Glutamatergic neuron (in vitro differentiated cells): ENCODE results near the gene MYO6. TPM values are rescaled to one million over a fixed set of nuclear protein-coding genes. Genes with fewer than 3 reads are reported as not detected.

Experiments used
- DNase-seq: peaks from one replicate; pipeline ENCODE4 v3.0.0; 2022
- H3K27ac Mint-ChIP-seq: one replicate; pipeline ENCODE4 v1.8.0; 2020; ENCODE audit warnings: mild to moderate bottlenecking, mixed read lengths, inconsistent platforms; ENCODE audit not compliant: unreplicated experiment
- H3K27me3 Mint-ChIP-seq: one replicate; pipeline ENCODE4 v1.8.0; 2020; ENCODE audit warnings: mild to moderate bottlenecking, moderate library complexity, mixed read lengths, inconsistent platforms; ENCODE audit not compliant: unreplicated experiment
- H3K36me3 Mint-ChIP-seq: one replicate; pipeline ENCODE4 v1.8.0; 2020; ENCODE audit warnings: mild to moderate bottlenecking, mixed read lengths, inconsistent platforms; ENCODE audit not compliant: unreplicated experiment
- H3K4me1 Mint-ChIP-seq: one replicate; pipeline ENCODE4 v1.8.0; 2020; ENCODE audit warnings: mild to moderate bottlenecking, low read depth, mixed read lengths, inconsistent platforms; ENCODE audit not compliant: unreplicated experiment
- H3K4me3 Mint-ChIP-seq: one replicate; pipeline ENCODE4 v1.8.0; 2020; ENCODE audit warnings: mild to moderate bottlenecking, mixed read lengths, inconsistent platforms; ENCODE audit not compliant: unreplicated experiment
- H3K9me3 Mint-ChIP-seq: one replicate; pipeline ENCODE4 v1.8.0; 2020; ENCODE audit warnings: mild to moderate bottlenecking, moderate library complexity, mixed read lengths, inconsistent platforms; ENCODE audit not compliant: unreplicated experiment
- CTCF ChIP-seq: fragments of 200-600 bp; sonication (generic); IDR thresholded peaks from one replicate; pipeline ENCODE4 v1.5.0; 2021; ENCODE audit not compliant: partially characterized antibody, unreplicated experiment
- total RNA-seq: library from RNA; stranded (reverse); fragmentation: NEBNext Ultra II Directional; extraction: Animal tissue kit (Norgen Biotek cat#: 25700); gene quantifications from one replicate; pipeline ENCODE4 v1.2.1, GENCODE V29; 2021; ENCODE audit not compliant: unreplicated experiment

Gene MYO6
- total RNA-seq, 1 donor from 2014 or later = 72.2 TPM

- no peak overlapping the region for H3K27ac Mint-ChIP-seq
These were observed 93.7 kb downstream of the MYO6 start for GRCh38 chr6:75842732-75843131.

GRCh38 chr6:75843396-75843795, 94.4 kb downstream of the MYO6 start:
- no peak for DNase-seq
- Mint-ChIP-seq H3K4me3 (no peak overlapping the region), H3K36me3 (no peaks in the 10 kb centered on the region), H3K4me1 (no peaks in the 10 kb centered on the region), H3K27ac (no peak overlapping the region), H3K27me3 (no peaks in the 10 kb centered on the region), H3K9me3 (no peaks in the 10 kb centered on the region)
- no peak for TF ChIP-seq CTCF

More at GRCh38 chr6:75842732-75843131, 93.7 kb downstream of the MYO6 start:
- no peak overlapping the region for H3K4me3 Mint-ChIP-seq
- H3K27me3 Mint-ChIP-seq = no peaks in the 10 kb centered on the region
- H3K4me1 Mint-ChIP-seq = no peaks in the 10 kb centered on the region
- H3K36me3 Mint-ChIP-seq = no peaks in the 10 kb centered on the region
- TF ChIP-seq CTCF = no peak
- H3K9me3 Mint-ChIP-seq = no peaks in the 10 kb centered on the region
- no peak for DNase-seq

- no peaks in the 10 kb centered on the region for H3K27me3 Mint-ChIP-seq
- no peak for DNase-seq
- H3K9me3 Mint-ChIP-seq = peaks cover 2% of the 10 kb centered on the region
- no peak overlapping the region for H3K27ac Mint-ChIP-seq
- peaks cover 11% of the 10 kb centered on the region for H3K4me1 Mint-ChIP-seq
- H3K36me3 Mint-ChIP-seq = no peaks in the 10 kb centered on the region
- no peak overlapping the region for H3K4me3 Mint-ChIP-seq
- TF ChIP-seq CTCF = no peak
These were observed 99.2 kb downstream of the MYO6 start for GRCh38 chr6:75848274-75848673.

GRCh38 chr6:75849329-75850025, 100.4 kb downstream of the MYO6 start:
- TF ChIP-seq CTCF = no peak
- H3K4me3 Mint-ChIP-seq = no peak overlapping the region
- H3K36me3 Mint-ChIP-seq = no peaks in the 10 kb centered on the region
- peaks cover 11% of the 10 kb centered on the region for H3K4me1 Mint-ChIP-seq
- H3K9me3 Mint-ChIP-seq = peaks cover 2% of the 10 kb centered on the region
- no peaks in the 10 kb centered on the region for H3K27me3 Mint-ChIP-seq
- DNase-seq = no peak
- no peak overlapping the region for H3K27ac Mint-ChIP-seq

GRCh38 chr6:75850026-75850833, 101.2 kb downstream of the MYO6 start:
- TF ChIP-seq CTCF = no peak
- H3K9me3 Mint-ChIP-seq = peaks cover 2% of the 10 kb centered on the region
- no peaks in the 10 kb centered on the region for H3K36me3 Mint-ChIP-seq
- no peak overlapping the region for H3K27ac Mint-ChIP-seq
- no peaks in the 10 kb centered on the region for H3K27me3 Mint-ChIP-seq
- no peak for DNase-seq
- H3K4me1 Mint-ChIP-seq = peaks cover 11% of the 10 kb centered on the region
- H3K4me3 Mint-ChIP-seq = no peak overlapping the region
